ENCODE measurements around the gene RNPEP.

DNA sequence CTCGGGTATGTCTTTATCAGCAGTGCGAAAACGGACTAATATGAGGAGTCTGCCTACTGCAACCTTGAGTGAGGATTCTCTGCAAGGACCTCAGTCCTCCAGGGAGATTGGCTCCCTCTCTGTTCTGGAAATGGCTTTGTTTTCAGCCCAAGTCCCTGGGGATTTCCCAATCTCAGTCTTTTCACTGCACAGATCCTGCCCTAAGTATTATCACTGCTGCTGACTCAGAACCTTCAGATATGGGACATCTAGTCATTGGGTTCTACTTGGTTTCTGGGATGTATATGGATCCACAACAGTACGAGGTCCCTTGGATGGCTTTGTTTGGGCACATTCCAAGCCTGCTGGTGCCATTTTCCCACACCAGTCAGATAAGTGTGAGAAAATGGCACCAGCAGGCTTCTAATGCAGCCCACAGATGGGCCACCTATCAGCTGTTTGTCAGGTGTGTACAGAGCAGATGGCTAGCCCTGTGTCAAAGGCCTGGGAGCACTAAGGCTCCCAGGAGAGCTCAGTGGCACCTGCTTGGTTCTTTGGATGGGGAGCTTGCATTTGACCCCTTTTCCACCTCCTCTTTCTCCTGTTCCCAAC, 55.4 kb downstream of the RNPEP start:
- TF ChIP-seq, protein P1, sequence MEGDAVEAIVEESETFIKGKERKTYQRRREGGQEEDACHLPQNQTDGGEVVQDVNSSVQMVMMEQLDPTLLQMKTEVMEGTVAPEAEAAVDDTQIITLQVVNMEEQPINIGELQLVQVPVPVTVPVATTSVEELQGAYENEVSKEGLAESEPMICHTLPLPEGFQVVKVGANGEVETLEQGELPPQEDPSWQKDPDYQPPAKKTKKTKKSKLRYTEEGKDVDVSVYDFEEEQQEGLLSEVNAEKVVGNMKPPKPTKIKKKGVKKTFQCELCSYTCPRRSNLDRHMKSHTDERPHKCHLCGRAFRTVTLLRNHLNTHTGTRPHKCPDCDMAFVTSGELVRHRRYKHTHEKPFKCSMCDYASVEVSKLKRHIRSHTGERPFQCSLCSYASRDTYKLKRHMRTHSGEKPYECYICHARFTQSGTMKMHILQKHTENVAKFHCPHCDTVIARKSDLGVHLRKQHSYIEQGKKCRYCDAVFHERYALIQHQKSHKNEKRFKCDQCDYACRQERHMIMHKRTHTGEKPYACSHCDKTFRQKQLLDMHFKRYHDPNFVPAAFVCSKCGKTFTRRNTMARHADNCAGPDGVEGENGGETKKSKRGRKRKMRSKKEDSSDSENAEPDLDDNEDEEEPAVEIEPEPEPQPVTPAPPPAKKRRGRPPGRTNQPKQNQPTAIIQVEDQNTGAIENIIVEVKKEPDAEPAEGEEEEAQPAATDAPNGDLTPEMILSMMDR (IDR thresholded peaks at IDR 0.05), result no peak
- TF ChIP-seq EP300 (IDR thresholded peaks at IDR 0.05), result no peak

Data from upper lobe of left lung (tissue), 4 donors.